ENCODE results near the gene CDRT15. TPM values are rescaled to one million over a fixed set of nuclear protein-coding genes. Genes with fewer than 3 reads are reported as not detected.

CDRT15 gene
- total and polyA plus RNA-seq, 2 donors from 2014 or later: not detected

DNA sequence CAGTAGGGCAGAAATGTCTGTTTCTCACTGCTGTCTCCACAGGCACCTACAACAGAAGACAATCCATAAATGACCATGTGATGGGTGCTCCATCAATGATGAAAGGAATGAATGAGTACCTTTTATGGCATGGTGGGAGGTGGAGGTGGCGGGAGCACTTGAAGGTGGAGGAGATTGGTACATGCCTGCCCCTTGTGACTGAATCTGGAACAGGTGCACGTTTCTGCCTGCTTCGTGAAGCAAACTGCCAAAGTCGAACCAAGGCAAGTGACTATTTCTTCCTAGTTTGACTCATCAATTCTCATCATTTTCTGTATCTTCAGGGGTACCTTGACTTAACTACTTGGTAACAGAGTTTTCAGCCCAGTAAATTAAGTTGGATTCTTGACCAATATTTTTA, 25.4 kb downstream of the CDRT15 start:
- no peak overlapping the region for H3K27ac ChIP-seq (ENCODE audit: low read depth in 2 of 2, low read length in 2 of 2)
- intact Hi-C loops (cut with DNase I): no loop called here
- DNase-seq (no peak), FAIRE-seq (no peak)
- H3K4me3 ChIP-seq (ENCODE audit: low read length in 3 of 3): no peak overlapping the region
- TF ChIP-seq, protein P1, sequence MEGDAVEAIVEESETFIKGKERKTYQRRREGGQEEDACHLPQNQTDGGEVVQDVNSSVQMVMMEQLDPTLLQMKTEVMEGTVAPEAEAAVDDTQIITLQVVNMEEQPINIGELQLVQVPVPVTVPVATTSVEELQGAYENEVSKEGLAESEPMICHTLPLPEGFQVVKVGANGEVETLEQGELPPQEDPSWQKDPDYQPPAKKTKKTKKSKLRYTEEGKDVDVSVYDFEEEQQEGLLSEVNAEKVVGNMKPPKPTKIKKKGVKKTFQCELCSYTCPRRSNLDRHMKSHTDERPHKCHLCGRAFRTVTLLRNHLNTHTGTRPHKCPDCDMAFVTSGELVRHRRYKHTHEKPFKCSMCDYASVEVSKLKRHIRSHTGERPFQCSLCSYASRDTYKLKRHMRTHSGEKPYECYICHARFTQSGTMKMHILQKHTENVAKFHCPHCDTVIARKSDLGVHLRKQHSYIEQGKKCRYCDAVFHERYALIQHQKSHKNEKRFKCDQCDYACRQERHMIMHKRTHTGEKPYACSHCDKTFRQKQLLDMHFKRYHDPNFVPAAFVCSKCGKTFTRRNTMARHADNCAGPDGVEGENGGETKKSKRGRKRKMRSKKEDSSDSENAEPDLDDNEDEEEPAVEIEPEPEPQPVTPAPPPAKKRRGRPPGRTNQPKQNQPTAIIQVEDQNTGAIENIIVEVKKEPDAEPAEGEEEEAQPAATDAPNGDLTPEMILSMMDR (IDR thresholded peaks at IDR 0.05; ENCODE audit: borderline replicate concordance, extremely low read depth, insufficient read depth): no peak
- no peaks in the 10 kb centered on the region for H3K9me3 ChIP-seq (ENCODE audit: control insufficient read depth in 2 of 3, insufficient read depth in 1 of 3, low read length in 3 of 3)
- H3K9ac ChIP-seq (ENCODE audit: low read length in 3 of 3): no peak overlapping the region
- no peaks in the 10 kb centered on the region for H3K27me3 ChIP-seq (ENCODE audit: control insufficient read depth, insufficient read depth, low read length)
- H3K36me3 ChIP-seq (ENCODE audit: control insufficient read depth in 2 of 3, insufficient read depth in 3 of 3, low read length in 3 of 3): peaks cover 0 to 3% (median 0%) of the 10 kb centered on the region in 3 donors
- no peaks in the 10 kb centered on the region for H3K4me1 ChIP-seq (ENCODE audit: control insufficient read depth in 2 of 3, insufficient read depth in 2 of 3, low read depth in 1 of 3, low read length in 3 of 3)

DNA sequence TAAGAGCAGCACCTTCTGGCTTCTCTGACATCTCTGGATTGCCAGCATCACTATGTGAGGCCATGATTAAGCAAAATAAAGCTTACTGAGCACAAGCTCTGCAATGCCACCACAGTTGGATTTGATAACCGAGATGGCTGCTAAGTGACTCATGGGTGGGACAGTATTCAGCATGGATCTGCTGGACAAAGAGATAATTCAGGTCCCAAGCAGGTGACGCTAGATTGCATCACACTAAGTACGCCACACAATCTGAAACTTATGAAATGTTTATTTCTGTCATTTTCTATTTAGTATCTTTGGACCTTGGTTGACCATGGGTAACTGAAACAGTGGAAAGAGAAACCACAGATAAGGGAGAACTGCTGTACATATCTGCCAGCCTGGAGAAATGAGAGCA, 27.4 kb downstream of the CDRT15 start:
- H3K9ac ChIP-seq (ENCODE audit: low read length in 3 of 3): no peak overlapping the region
- H3K4me3 ChIP-seq (ENCODE audit: low read length in 3 of 3): no peak overlapping the region
- H3K36me3 ChIP-seq (ENCODE audit: control insufficient read depth in 2 of 3, insufficient read depth in 3 of 3, low read length in 3 of 3): peaks cover 0 to 3% (median 0%) of the 10 kb centered on the region in 3 donors
- H3K27me3 ChIP-seq (ENCODE audit: control insufficient read depth, insufficient read depth, low read length): no peaks in the 10 kb centered on the region
- DNase-seq: no peak
- TF ChIP-seq, protein P1 (IDR thresholded peaks at IDR 0.05; ENCODE audit: borderline replicate concordance, extremely low read depth, insufficient read depth): no peak
- H3K4me1 ChIP-seq (ENCODE audit: control insufficient read depth in 2 of 3, insufficient read depth in 2 of 3, low read depth in 1 of 3, low read length in 3 of 3): no peaks in the 10 kb centered on the region
- H3K27ac ChIP-seq (ENCODE audit: low read depth in 2 of 2, low read length in 2 of 2): no peak overlapping the region
- FAIRE-seq: no peak
- intact Hi-C loops (cut with DNase I): no loop called here
- no peaks in the 10 kb centered on the region for H3K9me3 ChIP-seq (ENCODE audit: control insufficient read depth in 2 of 3, insufficient read depth in 1 of 3, low read length in 3 of 3)

DNA sequence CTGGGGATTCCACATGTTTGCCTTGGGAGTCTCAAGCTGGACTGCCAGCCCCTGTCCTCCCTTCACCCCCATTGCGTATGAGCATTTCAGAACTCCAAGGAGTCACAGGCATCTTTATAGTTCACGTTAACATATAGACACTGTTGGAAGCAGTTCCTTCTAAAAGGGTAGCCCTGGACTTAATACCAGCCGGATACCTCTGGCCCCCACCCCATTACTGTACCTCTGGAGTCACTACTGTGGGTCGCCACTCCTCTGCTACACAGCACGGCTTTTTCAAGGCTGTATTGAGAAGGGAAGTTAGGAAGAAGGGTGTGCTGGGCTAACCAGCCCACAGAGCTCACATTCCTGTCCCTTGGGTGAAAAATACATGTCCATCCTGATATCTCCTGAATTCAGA, 28.9 kb downstream of the CDRT15 start:
- Histone ChIP-seq H3K4me1 (ENCODE audit: control insufficient read depth in 2 of 3, insufficient read depth in 2 of 3, low read depth in 1 of 3, low read length in 3 of 3) (no peaks in the 10 kb centered on the region), H3K36me3 (ENCODE audit: control insufficient read depth in 2 of 3, insufficient read depth in 3 of 3, low read length in 3 of 3) (peaks cover 0 to 3% (median 0%) of the 10 kb centered on the region in 3 donors), H3K27me3 (ENCODE audit: control insufficient read depth, insufficient read depth, low read length) (no peaks in the 10 kb centered on the region), H3K9ac (ENCODE audit: low read length in 3 of 3) (no peak overlapping the region), H3K4me3 (ENCODE audit: low read length in 3 of 3) (no peak overlapping the region), H3K9me3 (ENCODE audit: control insufficient read depth in 2 of 3, insufficient read depth in 1 of 3, low read length in 3 of 3) (no peaks in the 10 kb centered on the region), H3K27ac (ENCODE audit: low read depth in 2 of 2, low read length in 2 of 2) (no peak overlapping the region)
- intact Hi-C loops (cut with DNase I): no loop called here
- DNase-seq: no peak
- TF ChIP-seq, protein P1 (IDR thresholded peaks at IDR 0.05; ENCODE audit: borderline replicate concordance, extremely low read depth, insufficient read depth): no peak
- no peak for FAIRE-seq

DNA sequence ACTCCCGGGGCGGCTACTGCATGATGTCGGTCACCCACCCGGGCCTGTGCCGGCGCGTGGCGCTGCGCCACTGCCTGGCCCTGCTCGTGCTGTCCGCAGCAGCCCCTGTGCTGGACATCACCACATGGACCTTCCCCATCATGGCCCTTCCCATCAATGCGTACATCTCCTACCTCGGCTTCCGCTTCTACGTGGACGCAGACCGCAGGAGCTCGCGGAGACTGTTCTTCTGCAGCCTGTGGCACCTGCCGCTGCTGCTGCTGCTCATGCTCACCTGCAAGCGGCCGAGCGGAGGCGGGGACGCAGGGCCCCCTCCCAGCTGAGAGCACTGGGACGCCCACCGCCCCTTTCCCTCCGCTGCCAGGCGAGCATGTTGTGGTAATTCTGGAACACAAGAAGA, 29.8 kb downstream of the CDRT15 start:
- no peak overlapping the region for H3K9ac ChIP-seq (ENCODE audit: low read length in 3 of 3)
- H3K27ac ChIP-seq (ENCODE audit: low read depth in 2 of 2, low read length in 2 of 2): no peak overlapping the region
- no peak for DNase-seq
- H3K4me3 ChIP-seq (ENCODE audit: low read length in 3 of 3): no peak overlapping the region
- no peak for FAIRE-seq
- H3K27me3 ChIP-seq (ENCODE audit: control insufficient read depth, insufficient read depth, low read length): no peaks in the 10 kb centered on the region
- no peaks in the 10 kb centered on the region for H3K9me3 ChIP-seq (ENCODE audit: control insufficient read depth in 2 of 3, insufficient read depth in 1 of 3, low read length in 3 of 3)
- intact Hi-C loops (cut with DNase I): no loop called here
- no peaks in the 10 kb centered on the region for H3K4me1 ChIP-seq (ENCODE audit: control insufficient read depth in 2 of 3, insufficient read depth in 2 of 3, low read depth in 1 of 3, low read length in 3 of 3)
- H3K36me3 ChIP-seq (ENCODE audit: control insufficient read depth in 2 of 3, insufficient read depth in 3 of 3, low read length in 3 of 3): peaks cover 0 to 3% (median 0%) of the 10 kb centered on the region in 3 donors
- TF ChIP-seq, protein P1 (IDR thresholded peaks at IDR 0.05; ENCODE audit: borderline replicate concordance, extremely low read depth, insufficient read depth): no peak
